Skeletal muscle cell (primary cell): ENCODE measurements around the gene SRGAP2B.
"Not testable (repeated sequence)": the region's sequence is repeated elsewhere in the genome, so short reads cannot be mapped to it uniquely, and the experiment has no call there.

Source experiments
- DNase-seq: peaks from one replicate; pipeline ENCODE4 v3.0.0-alpha.2; 2010; ENCODE audit warnings: low read depth
- H3K4me3 ChIP-seq: 2 replicates; pipeline ENCODE4 v1.5.1; 2011; ENCODE audit warnings: low read depth, mild to moderate bottlenecking, control low read depth, low read length, moderate library complexity

The SRGAP2B gene

DNA sequence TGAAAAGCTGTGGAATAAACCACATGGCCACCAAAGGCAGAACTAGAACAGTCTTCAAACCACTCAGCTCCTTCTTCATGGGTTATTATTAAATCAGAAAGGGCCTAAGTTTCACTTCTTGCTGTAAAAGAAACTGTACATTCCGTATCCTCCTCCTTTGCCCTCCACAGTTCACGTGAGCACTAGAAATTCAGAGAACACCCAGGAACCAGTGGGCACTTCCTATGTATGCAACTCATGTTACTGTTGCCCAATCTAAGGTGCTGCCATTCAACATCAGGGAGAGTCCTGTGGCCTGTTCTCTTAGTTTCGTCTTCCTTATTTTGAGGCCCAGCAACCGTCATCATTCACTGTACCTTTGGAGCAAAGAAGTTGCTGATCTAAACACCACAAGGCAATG is 86.7 kb downstream of the SRGAP2B start:
- DNase-seq, H3K4me3 ChIP-seq: not testable (repeated sequence)

DNA sequence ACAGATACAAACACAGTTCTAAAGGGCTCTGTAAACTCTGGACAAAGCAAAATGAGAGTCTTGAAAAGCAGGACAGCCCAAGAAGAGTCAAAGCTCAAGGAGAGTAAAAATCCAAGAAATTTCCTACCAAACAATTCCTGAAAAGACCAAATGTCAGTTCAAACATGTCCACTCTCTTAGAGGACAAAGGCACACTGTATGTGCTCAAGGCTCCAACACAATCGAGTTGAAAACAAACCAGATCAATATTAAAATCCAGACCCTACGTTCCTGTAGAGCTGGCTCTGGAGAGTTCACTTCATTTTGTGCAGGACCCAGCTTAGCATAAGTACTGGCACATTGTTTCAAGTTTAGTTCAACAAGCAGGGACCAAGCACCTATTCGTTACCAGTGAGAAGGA is 90.0 kb downstream of the SRGAP2B start:
- not testable (repeated sequence) for DNase-seq, H3K4me3 ChIP-seq

DNA sequence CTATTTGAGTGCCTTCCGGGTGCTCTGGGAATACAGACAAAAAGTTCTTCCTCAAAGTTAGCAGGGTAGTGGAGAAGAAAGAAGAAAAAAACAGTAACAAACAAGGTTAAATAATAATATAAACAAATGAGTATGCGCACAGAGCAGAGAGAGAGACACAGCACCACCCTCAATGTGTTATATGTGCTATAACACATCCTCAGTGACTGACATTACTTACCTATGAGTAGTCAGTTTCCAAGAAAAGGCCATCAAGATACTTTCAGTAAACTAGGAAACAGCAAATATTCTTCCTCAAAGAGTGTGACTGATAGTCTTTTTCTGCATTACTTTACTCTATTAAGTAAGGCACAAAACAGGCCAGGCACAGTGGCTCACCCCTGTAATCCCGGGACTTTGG is 93.7 kb downstream of the SRGAP2B start:
- H3K4me3 ChIP-seq, DNase-seq: not testable (repeated sequence)

DNA sequence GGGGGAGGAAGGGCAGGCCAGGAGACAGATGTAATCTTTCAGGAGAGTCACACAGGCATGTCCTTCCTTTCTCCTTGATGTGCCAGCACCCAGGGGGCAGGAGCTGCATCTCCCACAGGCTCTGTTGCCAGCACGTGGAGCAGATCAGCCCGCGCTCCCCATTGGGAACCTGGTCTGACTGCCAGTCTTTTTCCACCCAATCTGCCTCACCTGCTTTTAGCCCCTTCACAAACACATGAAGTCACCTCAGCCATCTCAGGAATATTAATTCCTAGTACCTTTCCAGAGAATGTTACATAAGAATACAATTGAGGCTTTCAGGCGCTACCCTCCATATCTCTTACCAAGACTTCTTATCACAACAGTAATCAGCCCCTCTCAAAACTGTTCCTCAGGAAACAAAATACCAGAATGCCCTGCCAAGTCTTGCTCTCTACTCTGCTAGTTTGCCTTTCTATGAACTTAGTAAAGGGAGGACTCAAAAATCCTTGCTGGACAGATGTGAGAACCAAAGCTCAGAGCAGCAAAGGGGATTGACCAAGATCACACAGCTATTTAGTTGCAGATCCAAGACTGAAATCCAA is 94.3 kb downstream of the SRGAP2B start:
- DNase-seq, H3K4me3 ChIP-seq: not testable (repeated sequence)

DNA sequence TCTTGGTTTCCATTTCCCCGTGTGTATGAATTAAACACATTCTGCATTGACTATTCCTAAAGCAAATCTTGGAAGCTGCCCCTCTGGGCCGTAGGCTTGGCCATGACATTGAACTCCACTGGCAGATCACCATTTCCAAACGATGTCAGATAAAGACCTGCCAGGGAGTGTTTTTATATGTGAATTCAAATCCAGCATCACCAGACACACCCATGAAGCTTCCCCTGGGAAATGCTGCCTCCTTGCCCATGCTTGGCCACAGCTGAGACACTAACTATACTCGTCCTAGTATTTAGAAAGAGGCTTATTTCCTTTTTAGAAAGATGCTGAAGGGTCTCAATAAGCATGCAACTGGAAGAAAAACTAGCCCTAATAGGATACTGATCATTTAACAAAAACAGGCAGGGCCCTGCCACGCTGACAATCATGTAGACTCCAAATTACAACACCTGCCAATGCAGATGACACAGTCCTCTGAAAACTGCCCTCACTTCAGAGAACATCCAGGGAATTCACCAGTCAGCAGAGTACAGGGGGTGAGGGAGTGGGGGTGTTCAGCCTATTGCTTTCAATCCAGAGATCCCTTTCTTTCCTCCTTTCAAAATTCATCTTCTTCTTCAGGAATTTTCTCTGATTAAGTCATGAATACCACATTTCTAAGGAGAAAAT is 94.9 kb downstream of the SRGAP2B start:
- not testable (repeated sequence) for H3K4me3 ChIP-seq, DNase-seq

DNA sequence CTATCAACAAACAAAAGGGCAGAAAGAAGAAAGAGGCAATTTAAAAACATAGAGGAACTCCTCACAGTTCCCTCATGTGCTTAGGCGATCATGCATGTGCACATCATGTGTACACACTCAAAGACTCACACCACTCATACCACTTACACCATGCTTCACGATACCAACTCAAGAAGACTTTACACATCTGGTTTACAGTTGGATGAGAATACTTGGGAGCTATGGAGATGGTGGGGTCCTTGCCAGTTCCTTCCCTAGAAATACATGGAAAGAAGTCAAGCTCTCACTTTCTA is 96.2 kb downstream of the SRGAP2B start:
- not testable (repeated sequence) for DNase-seq, H3K4me3 ChIP-seq

DNA sequence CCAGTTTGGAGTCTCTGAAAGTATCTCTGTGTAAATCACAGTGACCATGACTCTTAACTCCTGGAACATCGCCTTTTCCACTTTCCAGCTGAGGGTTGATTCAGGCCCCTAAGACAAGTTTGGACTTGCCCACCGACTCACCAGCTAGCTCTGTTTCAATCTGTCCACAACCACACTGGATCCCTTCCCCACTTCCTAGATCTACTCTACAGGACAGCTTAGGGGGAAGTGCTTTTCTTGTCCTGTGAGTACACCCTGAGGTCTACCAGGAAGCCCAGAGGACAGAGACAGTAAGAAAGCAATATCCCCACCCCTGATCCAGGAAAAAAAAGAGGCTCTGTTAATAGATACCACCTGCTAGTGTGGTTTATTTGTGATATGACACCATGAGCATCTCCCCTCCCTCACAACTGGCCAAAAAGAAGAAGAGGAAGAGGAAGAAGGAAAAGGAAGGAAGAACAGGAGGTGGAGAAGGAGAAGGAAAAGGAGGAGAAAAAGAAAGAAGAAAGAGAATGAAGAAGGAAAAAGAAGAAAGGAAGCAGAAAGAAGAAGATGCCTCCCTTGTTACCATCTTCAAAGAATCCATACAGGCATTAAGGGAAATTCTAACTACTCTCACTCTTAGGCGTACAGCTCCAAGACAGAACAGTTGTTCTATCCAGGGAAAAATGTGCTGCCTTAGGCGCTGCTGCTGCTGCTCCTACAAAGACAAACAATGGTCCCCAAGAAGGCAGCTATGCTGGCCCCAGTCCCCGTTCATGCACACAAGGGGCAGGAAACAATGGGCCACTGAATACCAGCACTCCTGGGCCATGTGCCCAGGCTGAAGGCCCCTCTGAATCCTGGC is 96.8 kb downstream of the SRGAP2B start:
- not testable (repeated sequence) for DNase-seq, H3K4me3 ChIP-seq

DNA sequence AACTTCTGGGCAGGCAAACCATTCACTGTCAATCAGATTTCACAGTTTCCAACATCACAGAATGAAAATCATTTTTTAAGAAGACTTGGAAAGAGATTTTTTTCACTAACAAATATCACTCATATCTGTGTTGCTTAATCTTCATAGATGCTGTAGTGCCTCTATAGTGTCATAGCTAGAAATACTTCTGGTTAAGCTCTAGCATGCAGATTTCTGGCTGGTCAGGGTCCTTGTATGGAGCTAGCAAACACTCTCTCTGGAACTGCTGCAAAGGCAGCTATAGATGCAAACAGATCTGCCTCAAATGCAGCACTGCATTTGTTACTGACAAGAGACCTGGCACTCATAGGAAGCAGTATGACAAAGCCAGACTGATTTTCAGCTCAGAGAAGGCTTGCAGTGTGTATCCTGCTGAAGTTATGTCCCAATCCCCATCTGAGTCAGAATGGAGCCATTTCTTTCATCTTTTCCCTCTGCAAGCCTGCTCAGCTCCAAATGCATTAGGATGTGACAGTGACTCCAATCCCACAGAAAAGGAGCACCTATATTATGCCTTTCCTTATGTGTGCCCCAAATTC is 99.2 kb downstream of the SRGAP2B start:
- peak; percentile 28 for DNase-seq
- H3K4me3 ChIP-seq, result not testable (repeated sequence)

DNA sequence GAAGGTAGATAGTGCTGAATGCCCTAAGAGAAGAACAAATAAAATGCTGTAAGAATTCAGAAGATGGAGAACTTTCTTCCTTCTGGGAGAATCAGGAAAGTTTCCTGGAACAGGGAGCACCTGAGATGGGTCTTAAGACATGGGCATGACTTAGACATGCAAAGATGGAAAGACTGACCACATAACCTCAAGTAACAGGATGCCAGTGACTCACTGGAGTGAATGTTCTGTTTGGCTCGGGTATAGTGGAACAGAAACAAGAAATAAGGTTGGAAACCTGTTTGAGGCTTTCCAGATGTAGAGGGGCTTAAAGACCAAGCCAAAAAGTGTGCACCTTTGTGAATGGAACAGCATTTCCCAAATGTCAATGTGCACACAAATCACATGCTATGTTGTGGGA is 102.2 kb downstream of the SRGAP2B start:
- not testable (repeated sequence) for H3K4me3 ChIP-seq
- DNase-seq, result peak; percentile 59

DNA sequence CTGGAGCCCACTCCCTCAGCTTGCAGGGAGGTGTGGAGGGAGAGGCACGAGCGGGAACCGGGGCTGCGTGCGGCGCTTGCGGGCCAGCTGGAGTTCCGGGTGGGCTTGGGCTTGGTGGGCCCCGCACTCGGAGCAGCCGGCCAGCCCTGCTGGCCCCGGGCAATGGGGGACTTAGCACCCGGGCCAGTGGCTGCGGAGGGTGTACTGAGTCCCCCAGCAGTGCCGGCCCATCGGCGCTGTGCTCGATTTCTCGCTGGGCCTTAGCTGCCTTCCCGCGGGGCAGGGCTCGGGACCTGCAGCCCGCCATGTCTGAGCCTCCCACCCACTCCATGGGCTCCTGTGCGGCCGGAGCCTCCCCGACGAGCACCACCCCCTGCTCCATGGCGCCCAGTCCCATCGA is 104.5 kb downstream of the SRGAP2B start:
- H3K4me3 ChIP-seq, DNase-seq: not testable (repeated sequence)

DNA sequence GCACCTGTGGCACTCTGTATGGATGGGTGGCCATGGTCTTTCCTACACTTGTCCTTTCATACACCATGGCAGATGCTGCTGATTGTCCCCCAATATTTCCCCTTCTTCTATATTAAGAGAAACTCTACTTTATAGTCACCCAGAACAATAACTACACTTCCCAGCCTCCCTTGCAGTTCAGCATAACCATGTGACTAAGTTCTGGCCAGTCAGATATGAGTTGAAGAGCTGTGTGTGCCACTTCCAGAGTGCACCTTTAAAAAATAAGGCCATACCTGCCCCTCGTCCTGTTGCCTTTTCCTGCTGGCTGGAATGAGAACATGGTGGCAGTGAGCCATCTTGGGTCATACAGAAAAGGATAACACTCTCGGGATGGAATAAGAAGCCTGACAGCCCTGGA is 108.0 kb downstream of the SRGAP2B start:
- not testable (repeated sequence) for DNase-seq, H3K4me3 ChIP-seq

DNA sequence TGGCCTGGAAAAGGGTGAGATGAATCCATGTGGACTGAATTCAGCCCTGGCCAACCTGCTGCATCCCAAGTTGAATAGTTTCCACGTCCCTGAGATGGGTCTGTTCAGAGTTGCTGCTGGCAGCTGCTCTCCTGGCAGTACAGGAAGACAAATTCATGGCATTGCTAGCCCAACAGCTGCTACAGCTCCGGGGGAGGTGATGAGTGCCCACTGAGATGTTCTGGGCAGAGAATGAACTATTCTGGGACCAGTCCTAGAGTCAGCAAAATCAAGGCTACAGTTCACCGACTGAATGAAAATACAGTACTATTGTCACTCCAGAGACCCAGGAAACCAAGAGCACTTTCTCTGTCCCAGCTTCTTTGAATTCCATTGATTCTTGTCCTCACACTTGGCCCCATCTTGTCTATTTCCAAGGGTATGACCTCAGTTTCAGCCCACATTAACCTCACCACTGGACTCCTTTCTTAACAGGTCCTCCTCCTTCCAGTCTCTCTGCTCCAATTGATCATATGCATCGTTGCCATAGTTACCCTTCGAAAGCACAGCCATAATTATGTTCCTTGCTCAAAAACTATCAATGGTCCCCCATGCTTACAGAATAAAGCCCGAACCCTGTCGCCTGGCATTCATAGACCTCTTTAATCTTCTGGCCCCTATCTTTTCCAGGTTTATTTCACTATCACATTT is 108.8 kb downstream of the SRGAP2B start:
- H3K4me3 ChIP-seq, result not testable (repeated sequence)

DNA sequence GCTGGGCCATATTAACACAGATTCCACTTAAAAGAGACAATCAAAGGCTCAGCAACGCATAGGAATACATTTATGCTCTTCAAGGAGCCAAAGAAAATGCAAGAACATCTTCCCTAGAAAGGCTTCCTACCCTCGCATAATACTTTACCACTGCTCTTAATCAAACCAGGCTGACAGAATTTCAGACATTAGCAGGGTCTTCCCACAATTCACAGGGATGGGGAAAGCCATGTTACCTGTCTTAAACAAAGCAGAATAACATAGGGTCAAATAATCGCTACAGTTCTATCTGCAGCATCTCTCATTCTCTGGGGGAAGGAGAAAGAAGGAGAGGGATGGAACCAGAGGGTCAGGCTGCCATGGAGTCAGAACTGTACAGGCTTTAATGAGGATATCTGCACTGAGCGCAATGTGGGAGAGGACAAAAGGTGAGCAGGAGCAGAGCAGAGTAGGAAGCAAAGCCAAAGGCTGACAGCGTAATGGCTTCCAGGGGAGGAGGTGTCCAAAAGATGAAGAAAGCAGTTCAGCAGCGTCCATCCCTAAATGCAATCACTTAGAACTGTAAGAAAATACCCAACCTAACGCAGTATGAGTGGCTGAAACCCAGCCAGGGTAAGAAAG is 109.5 kb downstream of the SRGAP2B start:
- not testable (repeated sequence) for H3K4me3 ChIP-seq, DNase-seq

More for the DNA sequence above, 108.8 kb downstream of the SRGAP2B start:
- not testable (repeated sequence) for DNase-seq

DNA sequence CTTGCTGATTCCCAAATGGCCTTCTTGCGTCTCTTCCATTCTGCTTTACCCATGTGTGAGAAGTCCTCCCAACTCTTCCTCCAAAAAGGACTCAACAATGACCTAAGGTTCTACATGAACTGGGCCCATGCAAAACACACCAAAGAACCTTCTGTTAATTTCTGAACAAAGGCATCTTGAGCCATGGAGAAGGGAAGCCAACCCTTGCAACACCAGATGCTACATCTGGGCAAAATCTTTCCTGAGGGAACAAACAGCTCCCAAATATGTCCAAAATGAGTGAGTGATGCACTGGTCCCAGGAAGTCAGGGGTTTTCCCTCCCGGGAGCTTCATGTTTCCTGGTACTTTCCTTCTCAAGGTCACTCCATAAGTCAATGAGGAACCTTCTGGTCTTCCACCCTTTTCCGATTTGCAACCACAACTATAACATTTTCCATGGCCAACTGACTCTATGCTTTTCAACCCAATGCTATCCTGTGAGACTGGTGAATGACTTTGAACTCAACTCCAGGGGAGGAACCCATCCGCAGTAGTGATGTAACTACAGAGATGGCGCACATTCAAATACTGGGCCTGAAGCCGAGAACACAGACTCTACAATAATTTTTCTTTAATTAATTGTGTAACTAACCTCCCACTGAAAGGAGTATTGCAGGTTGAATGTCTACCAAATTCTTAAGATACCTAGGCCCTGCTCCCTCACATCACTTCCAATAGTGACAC is 112.2 kb downstream of the SRGAP2B start:
- H3K4me3 ChIP-seq, DNase-seq: not testable (repeated sequence)

DNA sequence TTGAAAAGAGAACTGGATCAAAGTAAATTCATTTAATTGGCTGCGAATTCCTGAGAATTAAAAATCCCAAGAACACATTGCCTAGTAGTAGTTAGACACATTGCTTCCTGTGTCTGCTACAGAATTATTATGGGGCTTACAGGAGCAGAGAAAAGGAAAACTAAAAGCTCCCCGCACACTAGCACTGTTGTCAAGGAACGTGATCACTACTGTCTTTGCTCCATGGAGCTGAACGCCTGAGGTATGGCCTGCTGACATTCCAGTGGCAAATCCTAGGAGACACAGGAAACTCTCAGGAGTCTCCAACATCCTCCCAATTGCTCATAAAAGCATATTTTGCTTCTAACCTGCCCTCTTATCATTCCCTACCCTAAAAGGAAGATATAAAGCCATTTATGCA is 114.0 kb downstream of the SRGAP2B start:
- H3K4me3 ChIP-seq, DNase-seq: not testable (repeated sequence)

DNA sequence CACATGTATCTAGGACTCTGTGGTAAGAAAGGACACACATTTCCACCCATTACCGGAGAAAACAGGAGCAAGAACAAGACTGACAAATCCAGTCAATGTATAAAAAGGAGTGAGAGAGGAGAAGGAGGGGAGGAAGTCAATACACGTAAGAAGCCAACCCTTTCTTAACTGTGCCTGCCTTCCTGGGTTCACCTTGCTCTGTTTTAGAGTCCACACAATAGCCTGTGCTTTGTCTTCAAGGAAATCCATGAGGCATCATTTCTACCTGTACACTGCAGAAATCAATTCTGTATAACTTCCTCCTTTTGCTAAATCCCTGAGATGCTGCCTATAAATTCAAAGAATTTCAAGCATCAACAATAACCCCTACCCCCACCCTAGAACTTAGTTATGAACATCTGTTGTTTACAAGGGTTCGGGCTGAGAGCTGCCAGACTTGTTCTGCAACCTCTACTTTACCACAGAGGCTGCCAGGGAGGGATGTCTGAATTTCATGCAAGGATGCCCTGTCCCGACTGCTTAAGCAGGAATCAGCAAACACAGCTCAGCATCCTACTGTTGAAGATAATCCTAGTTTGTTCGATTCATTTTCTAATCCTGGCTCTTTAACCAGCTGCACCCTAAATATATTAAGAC is 115.0 kb downstream of the SRGAP2B start:
- DNase-seq, H3K4me3 ChIP-seq: not testable (repeated sequence)

DNA sequence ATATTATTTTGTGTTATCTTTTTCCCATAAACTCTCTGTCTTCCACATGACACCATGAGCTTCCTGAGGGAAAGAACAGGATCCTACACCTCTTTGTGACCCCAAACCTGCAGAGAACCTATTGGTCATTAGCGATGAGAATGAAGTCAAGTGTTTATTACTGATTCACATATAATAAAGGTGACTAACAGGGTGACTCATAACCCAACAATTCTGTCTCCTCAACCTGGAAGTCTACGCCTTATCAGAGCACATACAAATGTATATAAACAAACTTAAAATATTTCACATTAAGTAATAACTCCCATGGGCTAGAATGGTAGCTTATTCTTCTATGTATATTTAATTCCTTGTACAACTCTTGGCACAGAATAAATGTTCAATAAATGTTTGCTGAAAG is 117.3 kb downstream of the SRGAP2B start:
- not testable (repeated sequence) for H3K4me3 ChIP-seq, DNase-seq

DNA sequence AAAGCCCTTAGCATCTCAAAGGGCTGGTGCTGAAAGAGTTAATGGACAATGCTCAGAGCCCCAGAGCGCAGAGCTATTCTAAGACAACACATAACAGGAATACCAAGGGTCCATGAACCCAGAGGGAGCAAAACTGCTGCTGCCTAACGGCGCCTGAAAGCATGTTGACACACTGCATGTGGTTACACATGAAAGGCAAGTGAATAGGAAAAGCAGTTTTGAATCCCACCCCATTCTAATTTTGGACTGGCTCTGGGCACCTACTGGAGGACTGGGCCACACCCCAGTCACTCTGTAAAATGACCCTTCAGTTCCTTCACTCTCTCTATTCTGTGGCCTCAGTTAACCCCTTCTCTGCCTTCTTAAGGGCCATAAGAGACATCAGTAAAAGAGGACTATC is 123.2 kb downstream of the SRGAP2B start:
- DNase-seq, H3K4me3 ChIP-seq: not testable (repeated sequence)
